Subcutaneous abdominal adipose tissue (tissue), 5 donors: ENCODE measurements around the gene OR51D1.

Experiments
- H3K27ac ChIP-seq: one replicate; pipeline ENCODE4 v1.7.0; 2013; ENCODE audit warnings: low read depth, mild to moderate bottlenecking, inconsistent platforms, low read length, moderate library complexity
- H3K27me3 ChIP-seq, 5 donors: one replicate each; pipeline ENCODE4 v1.7.0; 2013; ENCODE audit warnings: low read length in 5 of 5, inconsistent platforms in 1 of 5; ENCODE audit not compliant: control insufficient read depth in 5 of 5, insufficient read depth in 4 of 5
- H3K36me3 ChIP-seq, 5 donors: one replicate each; pipeline ENCODE4 v1.7.0; 2013; ENCODE audit warnings: low read length in 5 of 5; ENCODE audit not compliant: control insufficient read depth in 5 of 5, insufficient read depth in 5 of 5
- H3K4me1 ChIP-seq, 5 donors: one replicate each; pipeline ENCODE4 v1.7.0; 2013; ENCODE audit warnings: low read length in 5 of 5, mild to moderate bottlenecking in 3 of 5, moderate library complexity in 1 of 5; ENCODE audit not compliant: control insufficient read depth in 5 of 5, insufficient read depth in 5 of 5
- H3K4me3 ChIP-seq, 5 donors: one replicate each; pipeline ENCODE4 v1.7.0; 2013; ENCODE audit warnings: low read length in 5 of 5, low read depth in 1 of 5
- H3K9ac ChIP-seq, 5 donors: one replicate each; pipeline ENCODE4 v1.7.0; 2013; ENCODE audit warnings: low read length in 5 of 5, mild to moderate bottlenecking in 4 of 5, moderate library complexity in 3 of 5
- H3K9me3 ChIP-seq, 5 donors: one replicate each; pipeline ENCODE4 v1.7.0; 2013; ENCODE audit warnings: low read length in 5 of 5; ENCODE audit not compliant: control insufficient read depth in 5 of 5
- donor health status: healthy.
- donor health status: healthy.
- donor health status: healthy.
- donor health status: healthy.
- donor health status: healthy.

OR51D1 gene

GRCh38 chr11:4636962-4637661 is at the start of gene OR51D1:
Gene OR51D1 (plus strand): TSS chr11:4637477. CDS start chr11:4639791, 2,314 bp downstream.
- H3K9me3 ChIP-seq, result no peaks in the 10 kb centered on the region
- H3K27me3 ChIP-seq, result peaks cover 0 to 5% (median 0%) of the 10 kb centered on the region in 5 donors
- H3K27ac ChIP-seq, result no peak within 1 kb of the TSS
- H3K4me3 ChIP-seq, result peak within 1 kb of the TSS; percentile 54 to 71 (median 58)
- peak within 1 kb of the TSS in 1 of 5 donors; percentile 51 for H3K9ac ChIP-seq
- peaks cover 0 to 24% (median 7%) of the 10 kb centered on the region in 5 donors for H3K4me1 ChIP-seq
- H3K36me3 ChIP-seq, result no peaks in the 10 kb centered on the region

- Histone ChIP-seq H3K27ac (no peak overlapping the region), H3K4me1 (no peaks in the 10 kb centered on the region), H3K9me3 (no peaks in the 10 kb centered on the region), H3K36me3 (no peaks in the 10 kb centered on the region), H3K9ac (no peak overlapping the region), H3K27me3 (peaks cover 0 to 10% (median 0%) of the 10 kb centered on the region in 5 donors), H3K4me3 (no peak overlapping the region)
Measured at GRCh38 chr11:4589017-4589416, 48.3 kb upstream of the OR51D1 start.

- Histone ChIP-seq H3K9me3 (no peaks in the 10 kb centered on the region), H3K4me3 (no peak within 1 kb of the TSS), H3K4me1 (no peaks in the 10 kb centered on the region), H3K36me3 (peaks cover 4 to 14% (median 11%) of the 10 kb centered on the region in 5 donors), H3K27ac (no peak within 1 kb of the TSS), H3K27me3 (peaks cover 0 to 3% (median 0%) of the 10 kb centered on the region in 5 donors), H3K9ac (no peak within 1 kb of the TSS)
Measured at GRCh38 chr11:4593739-4594138, 43.5 kb upstream of the OR51D1 start, which contains the start of gene OR52I1. Gene OR52I1 (plus strand): TSS chr11:4594039. CDS start chr11:4594039, 0 bp downstream.

GRCh38 chr11:4605057-4605456 is 32.2 kb upstream of the OR51D1 start:
- no peak overlapping the region for H3K4me3 ChIP-seq
- peaks cover 16 to 53% (median 48%) of the 10 kb centered on the region in 5 donors for H3K36me3 ChIP-seq
- H3K9me3 ChIP-seq, result no peaks in the 10 kb centered on the region
- H3K27ac ChIP-seq, result no peak overlapping the region
- H3K4me1 ChIP-seq, result peaks cover 0 to 20% (median 19%) of the 10 kb centered on the region in 5 donors
- H3K9ac ChIP-seq, result no peak overlapping the region
- H3K27me3 ChIP-seq, result no peaks in the 10 kb centered on the region

- peaks cover 0 to 22% (median 20%) of the 10 kb centered on the region in 5 donors for H3K4me1 ChIP-seq
- H3K9ac ChIP-seq, result peak overlapping the region in 1 of 5 donors; percentile 84
- H3K27ac ChIP-seq, result no peak overlapping the region
- peaks cover 16 to 39% (median 34%) of the 10 kb centered on the region in 5 donors for H3K36me3 ChIP-seq
- H3K9me3 ChIP-seq, result no peaks in the 10 kb centered on the region
- H3K27me3 ChIP-seq, result no peaks in the 10 kb centered on the region
- H3K4me3 ChIP-seq, result peak overlapping the region in 4 of 5 donors; percentile 71 to 81 (median 77)
Measured at GRCh38 chr11:4606231-4607015, 30.9 kb upstream of the OR51D1 start.

- H3K9me3 ChIP-seq, result no peaks in the 10 kb centered on the region
- peak overlapping the region; percentile 71 to 81 (median 75) for H3K4me3 ChIP-seq
- peaks cover 0 to 2% (median 0%) of the 10 kb centered on the region in 5 donors for H3K27me3 ChIP-seq
- H3K36me3 ChIP-seq, result peaks cover 16 to 32% (median 27%) of the 10 kb centered on the region in 5 donors
- peaks cover 0 to 22% (median 20%) of the 10 kb centered on the region in 5 donors for H3K4me1 ChIP-seq
- H3K27ac ChIP-seq, result peak overlapping the region; percentile 78
- H3K9ac ChIP-seq, result peak overlapping the region; percentile 12 to 89 (median 85)
Measured at GRCh38 chr11:4607096-4607495, 30.2 kb upstream of the OR51D1 start.

- H3K27me3 ChIP-seq, result peaks cover 0 to 2% (median 0%) of the 10 kb centered on the region in 5 donors
- peak within 1 kb of the TSS; percentile 71 to 81 (median 75) for H3K4me3 ChIP-seq
- H3K27ac ChIP-seq, result peak within 1 kb of the TSS; percentile 78
- H3K4me1 ChIP-seq, result peaks cover 0 to 22% (median 20%) of the 10 kb centered on the region in 5 donors
- H3K36me3 ChIP-seq, result peaks cover 13 to 23% (median 18%) of the 10 kb centered on the region in 5 donors
- H3K9ac ChIP-seq, result peak within 1 kb of the TSS; percentile 64 to 89 (median 85)
- no peaks in the 10 kb centered on the region for H3K9me3 ChIP-seq
Measured at GRCh38 chr11:4607781-4608666, 29.3 kb upstream of the OR51D1 start, which contains the start of gene TRIM68. Gene TRIM68 (minus strand): TSS chr11:4608231. CDS start chr11:4605504, 2,727 bp downstream.

- Histone ChIP-seq H3K4me3 (peak overlapping the region in 2 of 5 donors; percentile 33 to 43), H3K27me3 (peaks cover 0 to 3% (median 0%) of the 10 kb centered on the region in 5 donors), H3K9ac (peak overlapping the region in 1 of 5 donors; percentile 9), H3K9me3 (no peaks in the 10 kb centered on the region), H3K27ac (peak overlapping the region; percentile 37), H3K4me1 (peaks cover 0 to 22% (median 20%) of the 10 kb centered on the region in 5 donors), H3K36me3 (no peaks in the 10 kb centered on the region)
Measured at GRCh38 chr11:4610258-4610935, 26.9 kb upstream of the OR51D1 start.

GRCh38 chr11:4611986-4612385 is 25.3 kb upstream of the OR51D1 start:
- Histone ChIP-seq H3K36me3 (no peaks in the 10 kb centered on the region), H3K27me3 (peaks cover 0 to 7% (median 0%) of the 10 kb centered on the region in 5 donors), H3K9me3 (no peaks in the 10 kb centered on the region), H3K4me3 (no peak overlapping the region), H3K27ac (no peak overlapping the region), H3K4me1 (peaks cover 0 to 15% (median 10%) of the 10 kb centered on the region in 5 donors), H3K9ac (no peak overlapping the region)
